Transverse colon (tissue), 4 donors: Measurements from ENCODE around the gene MC1R. TPM values are rescaled to one million over a fixed set of nuclear protein-coding genes. Genes with fewer than 3 reads are reported as not detected.

Experiments used
- DNase-seq: peaks from one replicate; pipeline ENCODE4 v3.0.0-alpha.2; 2019
- H3K27ac ChIP-seq, 4 donors: fragments of 200-600 bp; sonication (generic); 2 replicates each; pipeline ENCODE4 v1.5.1; 2016 to 2018; ENCODE audit warnings: inconsistent platforms in 4 of 4
- H3K27me3 ChIP-seq: fragments of 200-600 bp; sonication (generic); 2 replicates; pipeline ENCODE4 v1.5.1; 2017; ENCODE audit warnings: inconsistent platforms
- H3K36me3 ChIP-seq, 4 donors: fragments of 200-600 bp; sonication (generic); 2 replicates each; pipeline ENCODE4 v1.5.1; 2017 to 2019; ENCODE audit warnings: inconsistent platforms in 4 of 4
- H3K4me1 ChIP-seq, 4 donors: fragments of 200-600 bp; sonication (generic); 2 replicates each; pipeline ENCODE4 v1.5.1; 2017 to 2020; ENCODE audit warnings: inconsistent platforms in 4 of 4
- H3K4me3 ChIP-seq, 4 donors: fragments of 200-600 bp; sonication (generic); 1 replicate in 1 of 4; 2 replicates in 3 of 4; pipeline versions ENCODE4 v1.5.1 to v1.6.1; 2017 to 2019; ENCODE audit warnings: inconsistent platforms in 4 of 4
- H3K9me3 ChIP-seq, 2 donors: fragments of 200-600 bp; sonication (generic); 2 replicates each; pipeline ENCODE4 v1.5.1; 2017 to 2019; ENCODE audit warnings: inconsistent platforms in 2 of 2
- EP300 ChIP-seq: sonication (generic); formaldehyde crosslinking; IDR thresholded peaks from one replicate; pipeline ENCODE4 v1.6.1; 2017; ENCODE audit warnings: antibody characterized with exemption, low read depth
- POLR2A ChIP-seq: fragments of 450-650 bp; IDR thresholded peaks from one replicate; pipeline ENCODE4 v1.6.1; 2016; ENCODE audit warnings: antibody characterized with exemption, mild to moderate bottlenecking, moderate library complexity
- POLR2AphosphoS5 ChIP-seq, 3 donors: sonication (generic); formaldehyde crosslinking; IDR thresholded peaks; one replicate each; pipeline ENCODE4 v1.6.1; 2016; ENCODE audit warnings: antibody characterized with exemption in 3 of 3
- WGBS, 2 donors: methylation state at CpG; one replicate each; pipeline ENCODE4 v1.1.5; 2018; ENCODE audit warnings: low coverage in 1 of 2; 5-methylcytosine and 5-hydroxymethylcytosine counted together
- in situ Hi-C, 4 donors: fragments of 200-750 bp; cut with MboI; loops; one replicate each; pipeline versions ENCODE4 v1.15.0 to v1.15.1; 2017; ENCODE audit warnings: low sequenced_read_pairs in 3 of 4, low pct_ligation_motif_present in 1 of 4, low pct_unique_long_range_greater_than_20kb in 1 of 4
- intact Hi-C: fragments of 100-400 bp; cut with DNase I; formaldehyde crosslinking; loops from one replicate; pipeline ENCODE4 v1.15.1; 2023; ENCODE audit warnings: low total_unique reads
- total RNA-seq, 4 donors: library from RNA; depleted of rRNA; stranded (reverse); fragments of >200 nt; gene quantifications; one replicate each; pipeline ENCODE4 v1.1.0, GENCODE V29; 2016
- TF ChIP-seq, protein P1 (sequence below), 5 experiments: fragments of 200-600 bp in 3 of 5; fragments of 450-650 bp in 2 of 5; sonication (generic) in 3 of 5; IDR thresholded peaks; 1 replicate in 2 of 5; 2 replicates in 3 of 5; pipeline ENCODE4 v1.5.1; 2016 to 2017; ENCODE audit warnings: antibody characterized with exemption in 5 of 5, inconsistent platforms in 3 of 5, mild to moderate bottlenecking in 2 of 5, moderate library complexity in 1 of 5

The MC1R gene
- total RNA-seq, 4 donors from 2014 or later: 2.9 to 7.2 (median 6.7) TPM

- peak overlapping the region in 1 of 4 donors; percentile 54 for H3K4me3 ChIP-seq
- peak; percentile 59 for DNase-seq
- WGBS, 2 donors: 2 to 5% methylated on average over 4 to 22 of the region's 22 CpGs
- H3K27me3 ChIP-seq: peaks cover 90% of the 10 kb centered on the region
- no peaks in the 10 kb centered on the region for H3K9me3 ChIP-seq
- H3K4me1 ChIP-seq: peaks cover 28 to 79% (median 64%) of the 10 kb centered on the region in 4 donors
- no peaks in the 10 kb centered on the region for H3K36me3 ChIP-seq
- in situ Hi-C loops (no loop called here), intact Hi-C loops (no loop called here)
- peak overlapping the region; percentile 80 to 86 (median 80) for H3K27ac ChIP-seq
- TF ChIP-seq POLR2A (no peak), POLR2AphosphoS5 (IDR thresholded peaks at IDR 0.05) (peak; percentile 29 to 79 (median 56))
These were observed 3.2 kb downstream of the MC1R start for GRCh38 chr16:89921702-89922476.

DNA sequence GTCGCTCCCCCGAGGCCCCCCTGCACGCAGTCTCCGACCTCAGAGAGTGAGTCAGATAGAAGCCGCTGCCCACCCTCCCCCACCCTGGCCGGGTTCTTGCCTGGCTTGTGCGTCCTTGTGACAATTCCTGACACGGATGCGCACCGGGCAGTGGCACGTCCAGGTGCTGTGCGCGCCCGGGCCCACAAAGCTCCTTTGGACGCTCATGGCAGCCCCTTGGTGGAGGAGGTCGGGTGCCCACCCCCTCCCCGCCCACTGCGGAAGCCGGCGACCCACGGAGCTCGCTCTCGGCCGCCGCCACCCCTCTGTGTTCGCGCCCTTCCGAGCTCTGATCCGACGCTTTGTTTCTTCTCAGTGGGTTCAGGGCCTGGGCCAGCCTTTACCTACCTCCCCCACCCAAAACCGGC lies 3.8 kb downstream of the MC1R start:
- H3K36me3 ChIP-seq: no peaks in the 10 kb centered on the region
- in situ Hi-C loops: no loop called here
- peak in 2 of 3 donors; percentile 56 to 76 for TF ChIP-seq POLR2AphosphoS5 (IDR thresholded peaks at IDR 0.05)
- TF ChIP-seq EP300: no peak
- H3K27ac ChIP-seq: peak overlapping the region; percentile 80 to 86 (median 80)
- peak overlapping the region; percentile 34 to 58 (median 56) for H3K4me3 ChIP-seq
- H3K4me1 ChIP-seq: peaks cover 25 to 75% (median 62%) of the 10 kb centered on the region in 4 donors
- WGBS, 2 donors: 1% methylated on average over 31 of the region's 31 CpGs; no CpG with 5 or more reads in 1 of the 2 donors
- H3K27me3 ChIP-seq: peaks cover 90% of the 10 kb centered on the region
- no peaks in the 10 kb centered on the region for H3K9me3 ChIP-seq
- DNase-seq: peak; percentile 66
- intact Hi-C loops: no loop called here

- intact Hi-C loops: no loop called here
- in situ Hi-C loops: no loop called here
- H3K4me3 ChIP-seq: peak within 1 kb of the TSS; percentile 34 to 58 (median 56)
- H3K4me1 ChIP-seq: peaks cover 19 to 70% (median 56%) of the 10 kb centered on the region in 4 donors
- H3K27me3 ChIP-seq: peaks cover 95% of the 10 kb centered on the region
- H3K27ac ChIP-seq: peak within 1 kb of the TSS; percentile 80 to 86 (median 80)
- 0% methylated on average over 54 of the region's 88 CpGs; no CpG with 5 or more reads in 1 of the 2 donors for WGBS, 2 donors
- peak; percentile 58 for DNase-seq
- no peaks in the 10 kb centered on the region for H3K36me3 ChIP-seq
- peak in 2 of 3 donors; percentile 44 to 45 for TF ChIP-seq POLR2AphosphoS5 (IDR thresholded peaks at IDR 0.05)
- TF ChIP-seq EP300: no peak
- H3K9me3 ChIP-seq: no peaks in the 10 kb centered on the region
These were observed 4.4 kb downstream of the MC1R start, which contains the start of gene TUBB3 for GRCh38 chr16:89922884-89923639. TSS of gene TUBB3 (plus strand) at chr16:89923342. CDS start at chr16:89923402, 60 bp downstream.

DNA sequence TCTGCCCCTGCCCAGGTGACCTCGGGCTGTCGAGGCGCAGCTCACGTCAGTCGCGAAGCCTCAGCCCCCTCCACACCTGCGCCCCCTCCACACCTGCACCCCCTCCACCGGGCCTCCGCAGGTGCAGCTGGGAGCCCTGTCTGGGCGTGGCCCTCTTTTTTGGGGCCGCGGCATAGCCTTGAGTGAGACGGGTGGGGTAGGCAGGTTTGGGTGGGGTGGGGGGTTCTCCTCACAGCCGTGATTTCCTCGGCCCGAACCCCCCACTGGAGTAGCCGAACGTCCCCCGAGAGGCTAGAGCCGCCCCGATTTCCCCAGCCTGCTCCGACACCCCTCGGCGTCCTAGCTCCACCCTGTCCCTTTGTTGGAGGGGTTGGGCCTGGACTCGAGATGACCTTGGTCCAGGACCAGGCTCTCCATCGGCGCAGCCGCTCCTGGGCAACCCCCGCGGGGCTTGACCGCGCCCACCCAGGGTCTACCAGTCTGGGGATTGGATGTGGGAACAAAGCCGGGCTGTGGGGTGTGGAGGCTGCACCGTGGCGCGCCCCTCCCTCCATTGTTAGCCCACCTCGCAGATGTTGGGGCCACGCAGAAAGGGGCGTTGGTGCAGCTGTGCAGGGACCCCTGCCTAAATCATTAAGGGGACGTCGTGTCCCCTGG lies 5.1 kb downstream of the MC1R start:
- intact Hi-C loops (no loop called here), in situ Hi-C loops (no loop called here)
- Histone ChIP-seq H3K27me3 (peaks cover 89% of the 10 kb centered on the region), H3K36me3 (no peaks in the 10 kb centered on the region), H3K4me3 (peak overlapping the region in 3 of 4 donors; percentile 34 to 57 (median 54)), H3K4me1 (peaks cover 12 to 63% (median 49%) of the 10 kb centered on the region in 4 donors), H3K9me3 (no peaks in the 10 kb centered on the region), H3K27ac (peak overlapping the region in 2 of 4 donors; percentile 80 to 86)
- 5% methylated on average over 29 of the region's 41 CpGs; no CpG with 5 or more reads in 1 of the 2 donors for WGBS, 2 donors
- no peak for DNase-seq
- TF ChIP-seq, protein P1, sequence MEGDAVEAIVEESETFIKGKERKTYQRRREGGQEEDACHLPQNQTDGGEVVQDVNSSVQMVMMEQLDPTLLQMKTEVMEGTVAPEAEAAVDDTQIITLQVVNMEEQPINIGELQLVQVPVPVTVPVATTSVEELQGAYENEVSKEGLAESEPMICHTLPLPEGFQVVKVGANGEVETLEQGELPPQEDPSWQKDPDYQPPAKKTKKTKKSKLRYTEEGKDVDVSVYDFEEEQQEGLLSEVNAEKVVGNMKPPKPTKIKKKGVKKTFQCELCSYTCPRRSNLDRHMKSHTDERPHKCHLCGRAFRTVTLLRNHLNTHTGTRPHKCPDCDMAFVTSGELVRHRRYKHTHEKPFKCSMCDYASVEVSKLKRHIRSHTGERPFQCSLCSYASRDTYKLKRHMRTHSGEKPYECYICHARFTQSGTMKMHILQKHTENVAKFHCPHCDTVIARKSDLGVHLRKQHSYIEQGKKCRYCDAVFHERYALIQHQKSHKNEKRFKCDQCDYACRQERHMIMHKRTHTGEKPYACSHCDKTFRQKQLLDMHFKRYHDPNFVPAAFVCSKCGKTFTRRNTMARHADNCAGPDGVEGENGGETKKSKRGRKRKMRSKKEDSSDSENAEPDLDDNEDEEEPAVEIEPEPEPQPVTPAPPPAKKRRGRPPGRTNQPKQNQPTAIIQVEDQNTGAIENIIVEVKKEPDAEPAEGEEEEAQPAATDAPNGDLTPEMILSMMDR (IDR thresholded peaks at IDR 0.05): no peak
- TF ChIP-seq EP300 (no peak), POLR2A (no peak), POLR2AphosphoS5 (IDR thresholded peaks at IDR 0.05) (no peak)

DNA sequence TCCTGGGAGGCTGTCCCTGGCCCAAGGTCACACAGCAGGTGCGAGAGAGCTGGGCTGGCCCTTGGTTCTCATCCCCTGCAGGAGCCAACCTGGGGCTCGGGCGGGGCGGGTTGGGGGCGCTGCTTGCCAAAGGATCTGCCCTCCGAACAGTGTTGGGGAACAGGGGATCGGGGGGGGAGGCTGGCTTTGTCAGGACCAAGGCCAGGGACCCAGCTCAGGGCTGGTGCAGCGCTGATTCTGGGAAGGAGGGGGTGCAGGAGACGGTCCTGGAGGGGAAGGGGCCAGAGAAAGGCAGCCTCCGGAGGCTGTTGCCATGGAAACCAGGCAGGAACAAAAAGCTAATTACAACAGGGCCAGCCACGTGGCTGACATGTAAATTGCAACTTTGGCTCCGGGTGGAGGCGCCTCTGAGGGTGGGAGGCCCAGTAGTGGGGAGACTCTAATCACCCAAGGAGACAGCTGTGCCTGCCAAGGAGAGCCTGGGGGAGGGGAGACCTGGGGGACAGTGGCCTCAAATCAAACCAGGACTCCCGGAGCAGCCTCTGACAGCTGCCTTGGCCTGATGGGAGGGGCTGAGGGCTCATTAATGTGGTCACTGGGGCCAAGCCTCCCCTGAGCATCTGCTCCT lies 5.7 kb downstream of the MC1R start:
- WGBS, 2 donors: 1% methylated on average over 10 of the region's 14 CpGs; no CpG with 5 or more reads in 1 of the 2 donors
- TF ChIP-seq, protein P1 (IDR thresholded peaks at IDR 0.05): no peak
- TF ChIP-seq EP300: no peak
- no peak for TF ChIP-seq POLR2A
- no peak for TF ChIP-seq POLR2AphosphoS5 (IDR thresholded peaks at IDR 0.05)
- DNase-seq: no peak
- peaks cover 83% of the 10 kb centered on the region for H3K27me3 ChIP-seq
- in situ Hi-C loops (no loop called here), intact Hi-C loops (no loop called here)
- peaks cover 10 to 60% (median 47%) of the 10 kb centered on the region in 4 donors for H3K4me1 ChIP-seq
- no peak overlapping the region for H3K27ac ChIP-seq
- no peaks in the 10 kb centered on the region for H3K36me3 ChIP-seq
- H3K4me3 ChIP-seq: no peak overlapping the region
- no peaks in the 10 kb centered on the region for H3K9me3 ChIP-seq
